ENCODE measurements around the gene PLA2G6.
"Not testable (repeated sequence)": the region's sequence is repeated elsewhere in the genome, so short reads cannot be mapped to it uniquely, and the experiment has no call there.

Gene PLA2G6

GRCh38 chr22:38191055-38191454 is 9.4 kb upstream of the PLA2G6 start:
- no peak for DNase-seq

- DNase-seq, result no peak
Observed at GRCh38 chr22:38190581-38190980, 9.0 kb upstream of the PLA2G6 start.

GRCh38 chr22:38189104-38189503 is 7.5 kb upstream of the PLA2G6 start:
- DNase-seq, result no peak

GRCh38 chr22:38187413-38188212 is 6.0 kb upstream of the PLA2G6 start:
- DNase-seq, result peak; percentile 67

GRCh38 chr22:38186429-38186828 is 4.8 kb upstream of the PLA2G6 start:
- DNase-seq, result no peak

- DNase-seq, result no peak
Observed at GRCh38 chr22:38184788-38185187, 3.2 kb upstream of the PLA2G6 start.

GRCh38 chr22:38180841-38181452 is 683 bp downstream of the PLA2G6 start:
- DNase-seq, result no peak

- not testable (repeated sequence) for DNase-seq
Observed at GRCh38 chr22:38178605-38178937, 3.1 kb downstream of the PLA2G6 start.

GRCh38 chr22:38177926-38178604 is 3.6 kb downstream of the PLA2G6 start:
- DNase-seq, result peak; percentile 35

- not testable (repeated sequence) for DNase-seq
Observed at GRCh38 chr22:38177571-38177925, 4.1 kb downstream of the PLA2G6 start.

- no peak for DNase-seq
Observed at GRCh38 chr22:38177044-38177443, 4.6 kb downstream of the PLA2G6 start.

GRCh38 chr22:38176170-38176741 is 5.4 kb downstream of the PLA2G6 start:
- no peak for DNase-seq

GRCh38 chr22:38175206-38176118 is 6.2 kb downstream of the PLA2G6 start:
- no peak for DNase-seq

GRCh38 chr22:38174626-38175025 is 7.0 kb downstream of the PLA2G6 start:
- no peak for DNase-seq

GRCh38 chr22:38173641-38173906 is 8.1 kb downstream of the PLA2G6 start:
- no peak for DNase-seq

GRCh38 chr22:38172832-38173640 is 8.6 kb downstream of the PLA2G6 start:
- DNase-seq, result peak; percentile 9

- DNase-seq, result no peak
Observed at GRCh38 chr22:38171927-38172831, 9.5 kb downstream of the PLA2G6 start.

- no peak for DNase-seq
Observed at GRCh38 chr22:38170469-38170868, 11.2 kb downstream of the PLA2G6 start.

- no peak for DNase-seq
Observed at GRCh38 chr22:38169116-38169515, 12.5 kb downstream of the PLA2G6 start.

- no peak for DNase-seq
Observed at GRCh38 chr22:38167988-38168407, 13.6 kb downstream of the PLA2G6 start.
